ENCODE data around the gene PMM2.

GRCh38 chr16:8758022-8758421 lies 39.6 kb upstream of the PMM2 start:
- TF ChIP-seq MEF2A (IDR thresholded peaks at IDR 0.05; ENCODE audit: control insufficient read depth, low read depth, low read length), result no peak
- peak in 1 of 2 experiments; percentile 27; a peak in 1 of 4 replicates for TF ChIP-seq KDM1A (IDR thresholded peaks at IDR 0.05)
- TF ChIP-seq POLR2AphosphoS5 (IDR thresholded peaks at IDR 0.05; ENCODE audit: control insufficient read depth, insufficient read depth, low read depth, low read length), result no peak

Measured in K562 (cell line).